MM.1S (cell line): ENCODE measurements around the gene LYL1.

ENCODE experiments used
- DNase-seq: peaks from one replicate; pipeline ENCODE4 v3.0.0-alpha.2; 2015
- H2AFZ ChIP-seq: fragments of 300-600 bp; sonication (generic); 2 replicates; pipeline ENCODE4 v1.6.0; 2016; ENCODE audit warnings: antibody characterized with exemption, low read length
- H3F3A ChIP-seq: fragments of 300-600 bp; sonication (generic); 2 replicates; pipeline ENCODE4 v1.6.1; 2016; ENCODE audit warnings: mild to moderate bottlenecking, antibody characterized with exemption, low read length, moderate library complexity, mixed read lengths; ENCODE audit not compliant: insufficient read depth
- H3K27ac ChIP-seq: fragments of 300-600 bp; sonication (generic); 2 replicates; pipeline ENCODE4 v1.5.1; 2016; ENCODE audit warnings: mild to moderate bottlenecking, low read length
- H3K27me3 ChIP-seq: fragments of 300-600 bp; sonication (generic); replicated peaks from 2 replicates; pipeline ENCODE4 v1.6.0; 2016; ENCODE audit warnings: low read length; ENCODE audit not compliant: insufficient read depth
- H3K36me3 ChIP-seq: fragments of 300-600 bp; sonication (generic); replicated peaks from 2 replicates; pipeline ENCODE4 v1.6.1; 2016; ENCODE audit warnings: mild to moderate bottlenecking, low read length, mixed read lengths; ENCODE audit not compliant: insufficient read depth
- H3K4me1 ChIP-seq: fragments of 300-600 bp; sonication (generic); 2 replicates; pipeline ENCODE4 v1.6.1; 2016; ENCODE audit warnings: low read length, mixed read lengths
- H3K4me2 ChIP-seq: fragments of 300-600 bp; sonication (generic); 2 replicates; pipeline ENCODE4 v1.6.0; 2016; ENCODE audit warnings: low read depth, low read length
- H3K4me3 ChIP-seq: fragments of 300-600 bp; sonication (generic); 2 replicates; pipeline ENCODE4 v1.5.1; 2016; ENCODE audit warnings: low read length, mixed read lengths
- H3K79me2 ChIP-seq: fragments of 300-600 bp; sonication (generic); 2 replicates; pipeline ENCODE4 v1.6.1; 2016; ENCODE audit warnings: mixed run types, low read length, mixed read lengths
- H3K9ac ChIP-seq: fragments of 300-600 bp; sonication (generic); 2 replicates; pipeline ENCODE4 v1.6.1; 2016; ENCODE audit warnings: low read length, mixed read lengths
- H3K9me2 ChIP-seq: fragments of 300-600 bp; sonication (generic); replicated peaks from 2 replicates; pipeline ENCODE4 v1.6.1; 2016; ENCODE audit warnings: mild to moderate bottlenecking, low read length, mixed read lengths; ENCODE audit not compliant: insufficient read depth
- H3K9me3 ChIP-seq: fragments of 300-600 bp; sonication (generic); replicated peaks from 2 replicates; pipeline ENCODE4 v1.6.1; 2016; ENCODE audit warnings: mild to moderate bottlenecking, low read length, mixed read lengths; ENCODE audit not compliant: insufficient read depth
- H4K20me1 ChIP-seq: fragments of 300-600 bp; sonication (generic); 2 replicates; pipeline ENCODE4 v1.6.1; 2016; ENCODE audit warnings: mild to moderate bottlenecking, low read length, moderate library complexity, mixed read lengths; ENCODE audit not compliant: insufficient read depth
- EZH2 ChIP-seq: fragments of 300-600 bp; sonication (generic); optimal IDR thresholded peaks from 2 replicates; pipeline ENCODE3; 2017; ENCODE audit warnings: low read depth, mild to moderate bottlenecking, antibody characterized with exemption, low read length, mixed read lengths
- EZH2phosphoT487 ChIP-seq: fragments of 300-600 bp; sonication (generic); IDR thresholded peaks from 2 replicates; pipeline ENCODE4 v1.6.1; 2018; ENCODE audit warnings: antibody characterized with exemption, low read length
- TF ChIP-seq, protein P1 (sequence below): fragments of 300-600 bp; sonication (generic); IDR thresholded peaks from 2 replicates; pipeline ENCODE4 v1.5.1; 2016; ENCODE audit warnings: antibody characterized with exemption, low read length, mixed read lengths

Gene LYL1

DNA sequence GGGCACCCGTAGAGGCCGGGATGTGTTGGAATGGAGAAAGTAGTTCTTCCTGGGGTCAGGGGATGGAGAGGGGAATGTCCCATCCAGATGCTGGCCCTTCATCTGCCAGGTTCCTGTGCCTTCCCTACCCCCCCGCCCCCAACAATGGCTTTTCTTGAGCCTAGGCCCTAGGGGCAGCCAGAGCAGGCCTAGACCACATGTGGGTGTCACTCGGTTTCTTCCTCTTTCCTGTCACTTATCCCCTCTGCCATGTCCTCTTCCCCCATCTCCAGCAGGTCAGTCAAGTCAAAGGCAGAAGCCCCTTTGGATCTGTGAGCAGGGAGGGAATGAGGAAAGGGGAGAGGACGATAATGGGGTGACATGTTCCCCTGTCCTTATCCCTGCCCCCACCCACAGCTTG is 36.4 kb downstream of the LYL1 start:
- Histone ChIP-seq H3K4me3 (no peak overlapping the region), H4K20me1 (no peaks in the 10 kb centered on the region), H3K27ac (no peak overlapping the region), H3K79me2 (no peaks in the 10 kb centered on the region), H3K9me2 (no peaks in the 10 kb centered on the region), H3K9me3 (no peaks in the 10 kb centered on the region), H3K36me3 (no peaks in the 10 kb centered on the region), H3K4me1 (no peaks in the 10 kb centered on the region), H2AFZ (no peak overlapping the region), H3K27me3 (peaks cover 42% of the 10 kb centered on the region), H3K4me2 (no peak overlapping the region), H3F3A (no peaks in the 10 kb centered on the region), H3K9ac (no peak overlapping the region)
- no peak for DNase-seq
- no peak for TF ChIP-seq EZH2phosphoT487
- TF ChIP-seq, protein P1, sequence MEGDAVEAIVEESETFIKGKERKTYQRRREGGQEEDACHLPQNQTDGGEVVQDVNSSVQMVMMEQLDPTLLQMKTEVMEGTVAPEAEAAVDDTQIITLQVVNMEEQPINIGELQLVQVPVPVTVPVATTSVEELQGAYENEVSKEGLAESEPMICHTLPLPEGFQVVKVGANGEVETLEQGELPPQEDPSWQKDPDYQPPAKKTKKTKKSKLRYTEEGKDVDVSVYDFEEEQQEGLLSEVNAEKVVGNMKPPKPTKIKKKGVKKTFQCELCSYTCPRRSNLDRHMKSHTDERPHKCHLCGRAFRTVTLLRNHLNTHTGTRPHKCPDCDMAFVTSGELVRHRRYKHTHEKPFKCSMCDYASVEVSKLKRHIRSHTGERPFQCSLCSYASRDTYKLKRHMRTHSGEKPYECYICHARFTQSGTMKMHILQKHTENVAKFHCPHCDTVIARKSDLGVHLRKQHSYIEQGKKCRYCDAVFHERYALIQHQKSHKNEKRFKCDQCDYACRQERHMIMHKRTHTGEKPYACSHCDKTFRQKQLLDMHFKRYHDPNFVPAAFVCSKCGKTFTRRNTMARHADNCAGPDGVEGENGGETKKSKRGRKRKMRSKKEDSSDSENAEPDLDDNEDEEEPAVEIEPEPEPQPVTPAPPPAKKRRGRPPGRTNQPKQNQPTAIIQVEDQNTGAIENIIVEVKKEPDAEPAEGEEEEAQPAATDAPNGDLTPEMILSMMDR: no peak
- TF ChIP-seq EZH2: no peak

DNA sequence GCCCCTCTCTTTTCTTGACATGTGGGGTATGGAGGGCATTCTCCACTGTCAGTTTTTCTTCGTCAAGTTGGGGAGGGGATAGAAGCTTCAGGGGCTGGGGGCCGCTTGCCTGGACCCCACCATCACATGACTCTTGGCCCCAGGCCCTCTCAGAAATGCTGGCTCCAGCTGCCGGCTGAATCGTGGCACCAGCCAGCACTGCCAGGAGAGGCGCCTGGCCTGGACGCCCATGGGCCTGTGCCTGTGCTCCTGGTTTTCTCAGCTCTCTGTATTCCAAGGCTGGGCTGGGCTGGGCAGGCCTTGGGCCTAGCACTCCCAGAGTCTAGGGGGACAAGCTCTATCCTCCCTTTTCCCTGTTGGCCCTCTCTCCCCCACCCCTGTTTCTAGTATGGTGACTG is 38.6 kb downstream of the LYL1 start:
- no peaks in the 10 kb centered on the region for H3K9me2 ChIP-seq
- H2AFZ ChIP-seq: no peak overlapping the region
- no peak overlapping the region for H3K9ac ChIP-seq
- peaks cover 36% of the 10 kb centered on the region for H3K27me3 ChIP-seq
- H3K36me3 ChIP-seq: no peaks in the 10 kb centered on the region
- H3K79me2 ChIP-seq: no peaks in the 10 kb centered on the region
- no peaks in the 10 kb centered on the region for H3K4me1 ChIP-seq
- H3K4me3 ChIP-seq: no peak overlapping the region
- H3K9me3 ChIP-seq: no peaks in the 10 kb centered on the region
- DNase-seq: no peak
- no peaks in the 10 kb centered on the region for H3F3A ChIP-seq
- no peak overlapping the region for H3K4me2 ChIP-seq
- TF ChIP-seq EZH2phosphoT487 (no peak), EZH2 (no peak)
- TF ChIP-seq, protein P1: no peak
- H4K20me1 ChIP-seq: no peaks in the 10 kb centered on the region
- no peak overlapping the region for H3K27ac ChIP-seq

- no peaks in the 10 kb centered on the region for H3K79me2 ChIP-seq
- H4K20me1 ChIP-seq: no peaks in the 10 kb centered on the region
- no peaks in the 10 kb centered on the region for H3F3A ChIP-seq
- H3K36me3 ChIP-seq: no peaks in the 10 kb centered on the region
- H2AFZ ChIP-seq: no peak overlapping the region
- H3K27me3 ChIP-seq: peaks cover 35% of the 10 kb centered on the region
- TF ChIP-seq EZH2phosphoT487: no peak
- TF ChIP-seq, protein P1: no peak
- TF ChIP-seq EZH2: no peak
- no peaks in the 10 kb centered on the region for H3K9me3 ChIP-seq
- no peak overlapping the region for H3K4me3 ChIP-seq
- H3K4me1 ChIP-seq: no peaks in the 10 kb centered on the region
- no peak for DNase-seq
- no peaks in the 10 kb centered on the region for H3K9me2 ChIP-seq
- H3K4me2 ChIP-seq: no peak overlapping the region
- no peak overlapping the region for H3K9ac ChIP-seq
- H3K27ac ChIP-seq: no peak overlapping the region
These were observed 39.1 kb downstream of the LYL1 start for GRCh38 chr19:13063461-13064091.
